PC-3 (cell line): Measurements from ENCODE around the gene TCAP. TPM values are rescaled to one million over a fixed set of nuclear protein-coding genes. Genes with fewer than 3 reads are reported as not detected.

ENCODE experiments used
- ATAC-seq: fragments of 200-7000 bp; cut with Tn5 transposase; 2 replicates; pipeline ENCODE4 v1.9.1; 2020; ENCODE audit warnings: mild to moderate bottlenecking, moderate library complexity
- BruUV-seq: library from RNA; stranded (reverse); fragments of 400-500 nt; replicated peaks from 2 replicates; lab custom pipeline; 2021; lab: Mats Ljungman, UMichigan
- CTCF ChIA-PET: fragments of 300-600 bp; sonication (Branson Sonifier 250); formaldehyde crosslinking; loops from one replicate; lab custom pipeline; 2022; ENCODE audit warnings: antibody characterized with exemption; lab: Charles Lee
- POLR2A ChIA-PET: fragments of 300-600 bp; sonication (Branson Sonifier 250); formaldehyde crosslinking; loops from one replicate; lab custom pipeline; 2022; ENCODE audit warnings: antibody characterized with exemption; ENCODE audit not compliant: unreplicated experiment; lab: Charles Lee
- DNase-seq: peaks from one replicate; pipeline ENCODE4 v3.0.0-alpha.2; 2015
- H2AFZ ChIP-seq: fragments of 300-600 bp; sonication (generic); 2 replicates; pipeline ENCODE4 v1.6.0; 2016; ENCODE audit warnings: antibody characterized with exemption, low read length
- H3F3A ChIP-seq: fragments of 300-600 bp; sonication (generic); one replicate; pipeline ENCODE4 v1.6.0; 2017; ENCODE audit warnings: antibody characterized with exemption, low read length, control low read depth, mild to moderate bottlenecking; ENCODE audit not compliant: unreplicated experiment
- H3K27ac ChIP-seq: fragments of 300-600 bp; sonication (generic); 2 replicates; pipeline ENCODE4 v1.5.1; 2016; ENCODE audit warnings: mild to moderate bottlenecking, low read length
- H3K27me3 ChIP-seq: fragments of 300-600 bp; sonication (generic); 2 replicates; pipeline ENCODE4 v1.6.1; 2016; ENCODE audit warnings: low read length, mixed read lengths
- H3K36me3 ChIP-seq: fragments of 300-600 bp; sonication (generic); 2 replicates; pipeline ENCODE4 v1.6.1; 2016; ENCODE audit warnings: low read depth, mixed run types, low read length, mixed read lengths
- H3K4me1 ChIP-seq: fragments of 300-600 bp; sonication (generic); 2 replicates; pipeline ENCODE4 v1.5.1; 2016; ENCODE audit warnings: low read length; ENCODE audit not compliant: insufficient read depth
- H3K4me2 ChIP-seq: fragments of 300-600 bp; sonication (generic); 2 replicates; pipeline ENCODE4 v1.6.0; 2016; ENCODE audit warnings: low read length
- H3K4me3 ChIP-seq: fragments of 300-600 bp; sonication (generic); 2 replicates; pipeline ENCODE4 v1.5.1; 2016; ENCODE audit warnings: mild to moderate bottlenecking, low read length, mixed read lengths
- H3K79me2 ChIP-seq: fragments of 300-600 bp; sonication (generic); 2 replicates; pipeline ENCODE4 v1.6.1; 2017; ENCODE audit warnings: low read length, mixed read lengths
- H3K9ac ChIP-seq: fragments of 300-600 bp; sonication (generic); 2 replicates; pipeline ENCODE4 v1.6.0; 2016; ENCODE audit warnings: mild to moderate bottlenecking, low read length
- H3K9me2 ChIP-seq: fragments of 300-600 bp; sonication (generic); replicated peaks from 2 replicates; pipeline ENCODE4 v1.6.1; 2016; ENCODE audit warnings: mixed run types, low read length, mixed read lengths
- H3K9me3 ChIP-seq: fragments of 300-600 bp; sonication (generic); 2 replicates; pipeline ENCODE4 v1.6.1; 2016; ENCODE audit warnings: low read length, mixed read lengths
- H4K20me1 ChIP-seq: fragments of 300-600 bp; sonication (generic); 2 replicates; pipeline ENCODE4 v1.6.1; 2016; ENCODE audit warnings: low read length, mixed read lengths
- EZH2 ChIP-seq: fragments of 300-600 bp; sonication (generic); IDR thresholded peaks from one replicate; pipeline ENCODE4 v1.6.1; 2017; ENCODE audit warnings: antibody characterized with exemption, mild to moderate bottlenecking, low read length; ENCODE audit not compliant: unreplicated experiment
- EZH2phosphoT487 ChIP-seq: fragments of 300-600 bp; sonication (generic); IDR thresholded peaks from 2 replicates; pipeline ENCODE4 v1.6.1; 2018; ENCODE audit warnings: mild to moderate bottlenecking, antibody characterized with exemption, low read length, borderline replicate concordance
- intact Hi-C: fragments of 100-400 bp; cut with micrococcal nuclease; formaldehyde crosslinking; loops from 2 replicates; pipeline ENCODE4 v1.9.0; 2023
- total RNA-seq: library from RNA; depleted of rRNA; stranded (reverse); fragments of >200 nt; gene quantifications from 2 replicates; pipeline ENCODE4 v1.2.3, GENCODE V29; 2014
- TF ChIP-seq, protein P1 (sequence below): fragments of 300-600 bp; sonication (generic); conservative IDR thresholded peaks from 2 replicates; pipeline ENCODE4 v1.5.1; 2017; ENCODE audit warnings: antibody characterized with exemption, low read depth, mild to moderate bottlenecking, low read length

TCAP gene
- total RNA-seq, 1 experiment from 2014 or later = 0.51 TPM

- DNase-seq = peak; percentile 21
- TF ChIP-seq EZH2phosphoT487 = no peak
- no peak for TF ChIP-seq EZH2
- TF ChIP-seq, protein P1, sequence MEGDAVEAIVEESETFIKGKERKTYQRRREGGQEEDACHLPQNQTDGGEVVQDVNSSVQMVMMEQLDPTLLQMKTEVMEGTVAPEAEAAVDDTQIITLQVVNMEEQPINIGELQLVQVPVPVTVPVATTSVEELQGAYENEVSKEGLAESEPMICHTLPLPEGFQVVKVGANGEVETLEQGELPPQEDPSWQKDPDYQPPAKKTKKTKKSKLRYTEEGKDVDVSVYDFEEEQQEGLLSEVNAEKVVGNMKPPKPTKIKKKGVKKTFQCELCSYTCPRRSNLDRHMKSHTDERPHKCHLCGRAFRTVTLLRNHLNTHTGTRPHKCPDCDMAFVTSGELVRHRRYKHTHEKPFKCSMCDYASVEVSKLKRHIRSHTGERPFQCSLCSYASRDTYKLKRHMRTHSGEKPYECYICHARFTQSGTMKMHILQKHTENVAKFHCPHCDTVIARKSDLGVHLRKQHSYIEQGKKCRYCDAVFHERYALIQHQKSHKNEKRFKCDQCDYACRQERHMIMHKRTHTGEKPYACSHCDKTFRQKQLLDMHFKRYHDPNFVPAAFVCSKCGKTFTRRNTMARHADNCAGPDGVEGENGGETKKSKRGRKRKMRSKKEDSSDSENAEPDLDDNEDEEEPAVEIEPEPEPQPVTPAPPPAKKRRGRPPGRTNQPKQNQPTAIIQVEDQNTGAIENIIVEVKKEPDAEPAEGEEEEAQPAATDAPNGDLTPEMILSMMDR = no peak
- ChIA-PET POLR2A (no interaction called here), CTCF (interaction anchor here (0.6 to 1.3 kb wide), 3 partner anchors 10 to 387 kb away, joined by 3 to 6 read pairs (median 3); no protein-coding TSS in a partner anchor)
- Histone ChIP-seq H3K9me2 (no peaks in the 10 kb centered on the region), H4K20me1 (no peaks in the 10 kb centered on the region), H3K79me2 (no peaks in the 10 kb centered on the region), H3F3A (no peaks in the 10 kb centered on the region), H3K27ac (no peak overlapping the region), H3K27me3 (peaks cover 10% of the 10 kb centered on the region), H3K36me3 (no peaks in the 10 kb centered on the region; the same call in 1 of the 2 replicates), H3K4me1 (no peaks in the 10 kb centered on the region), H2AFZ (peak overlapping the region; percentile 66), H3K9me3 (no peaks in the 10 kb centered on the region), H3K9ac (no peak overlapping the region), H3K4me2 (peak overlapping the region; percentile 74), H3K4me3 (peak overlapping the region; percentile 48; the same call in 1 of the 2 replicates)
- intact Hi-C loops = loop anchor here (2.0 to 5.0 kb wide), 2 partner anchors 76 to 130 kb away; no protein-coding TSS in a partner anchor
- BruUV-seq = no TSS peak
- peak; percentile 16; the same call in 1 of the 2 replicates for ATAC-seq
Observed at GRCh38 chr17:39622380-39623006, 42.7 kb upstream of the TCAP start.

- ChIA-PET CTCF (interaction anchor here (0.6 to 1.1 kb wide), 8 partner anchors 9 to 162 kb away, joined by 3 to 12 read pairs (median 4); partner anchors contain the start of gene CDK12), POLR2A (interaction anchor here (0.6 kb wide), 1 partner anchor 291 kb away, joined by 5 read pairs; no protein-coding TSS in a partner anchor)
- Histone ChIP-seq H3K36me3 (no peaks in the 10 kb centered on the region; the same call in 1 of the 2 replicates), H3K4me1 (no peaks in the 10 kb centered on the region), H3K9me2 (no peaks in the 10 kb centered on the region), H3K79me2 (no peaks in the 10 kb centered on the region), H3K4me2 (no peak overlapping the region), H4K20me1 (no peaks in the 10 kb centered on the region), H3K4me3 (no peak overlapping the region), H2AFZ (no peak overlapping the region), H3K9ac (no peak overlapping the region), H3K27ac (no peak overlapping the region), H3F3A (no peaks in the 10 kb centered on the region), H3K9me3 (no peaks in the 10 kb centered on the region), H3K27me3 (peaks cover 13% of the 10 kb centered on the region)
- DNase-seq (peak; percentile 77), ATAC-seq (peak; percentile 51)
- no TSS peak for BruUV-seq
- TF ChIP-seq EZH2 (no peak), EZH2phosphoT487 (no peak)
- TF ChIP-seq, protein P1 = peak; percentile 80
- intact Hi-C loops = loop anchor here (2.0 to 5.0 kb wide), 2 partner anchors 77 to 129 kb away; no protein-coding TSS in a partner anchor
Observed at GRCh38 chr17:39623356-39623950, 41.7 kb upstream of the TCAP start.
